Keratinocyte (primary cell): ENCODE results near the gene MPPE1. TPM values are rescaled to one million over a fixed set of nuclear protein-coding genes. Genes with fewer than 3 reads are reported as not detected.

Experiments
- DNase-seq: peaks from one replicate; pipeline ENCODE4 v3.0.0-alpha.2; 2011; ENCODE audit warnings: low read depth, missing footprints, low spot score
- FAIRE-seq: peaks from 2 replicates; lab custom pipeline; 2011; peaks lifted over from hg19 to GRCh38; lab: Jason Lieb, UNC
- H2AFZ ChIP-seq: 2 replicates; pipeline ENCODE4 v1.6.0; 2012; ENCODE audit warnings: low read length, control low read depth, inconsistent platforms; ENCODE audit not compliant: control insufficient read depth
- H3K27ac ChIP-seq: 2 replicates; pipeline ENCODE4 v1.5.1; 2011; ENCODE audit warnings: low read length; ENCODE audit not compliant: control insufficient read depth, insufficient read depth
- H3K27me3 ChIP-seq: 3 replicates; pipeline ENCODE4 v1.6.0; 2011; ENCODE audit warnings: low read length; ENCODE audit not compliant: control insufficient read depth, insufficient read depth; ENCODE audit errors: extremely low read depth
- H3K36me3 ChIP-seq, 2 experiments: 2 replicates in 1 of 2; 3 replicates in 1 of 2; pipeline ENCODE4 v1.5.1; 2011; ENCODE audit warnings: low read length in 2 of 2, mild to moderate bottlenecking in 1 of 2; ENCODE audit not compliant: control insufficient read depth in 2 of 2, insufficient read depth in 2 of 2; ENCODE audit errors: extremely low read depth in 1 of 2
- H3K4me1 ChIP-seq: 3 replicates; pipeline ENCODE4 v1.5.1; 2011; ENCODE audit warnings: low read length; ENCODE audit not compliant: control insufficient read depth, insufficient read depth; ENCODE audit errors: extremely low read depth
- H3K4me2 ChIP-seq: 3 replicates; pipeline ENCODE4 v1.6.0; 2011; ENCODE audit warnings: low read depth, low read length; ENCODE audit not compliant: control insufficient read depth, insufficient read depth; ENCODE audit errors: extremely low read depth
- H3K4me3 ChIP-seq, 3 experiments: fragments of 200-600 bp in 1 of 3; sonication (generic) in 1 of 3; 2 replicates in 2 of 3; 3 replicates in 1 of 3; pipeline ENCODE4 v1.5.1; 2011 to 2016; ENCODE audit warnings: low read length in 3 of 3, mild to moderate bottlenecking in 3 of 3, control low read depth in 2 of 3, inconsistent platforms in 1 of 3, low read depth in 1 of 3, mixed read lengths in 1 of 3, mixed run types in 1 of 3, moderate library complexity in 1 of 3; ENCODE audit not compliant: control insufficient read depth in 2 of 3, insufficient read depth in 2 of 3; ENCODE audit errors: extremely low read depth in 1 of 3
- H3K79me2 ChIP-seq: 2 replicates; pipeline ENCODE4 v1.6.0; 2012; ENCODE audit warnings: low read length; ENCODE audit not compliant: control insufficient read depth, insufficient read depth
- H3K9ac ChIP-seq: 3 replicates; pipeline ENCODE4 v1.6.0; 2011; ENCODE audit warnings: low read length; ENCODE audit not compliant: control insufficient read depth, insufficient read depth; ENCODE audit errors: extremely low read depth
- H3K9me1 ChIP-seq: 3 replicates; pipeline ENCODE4 v1.6.0; 2011; ENCODE audit warnings: low read length; ENCODE audit not compliant: control insufficient read depth, insufficient read depth; ENCODE audit errors: extremely low read depth
- H3K9me3 ChIP-seq: 2 replicates; pipeline ENCODE4 v1.5.1; 2012; ENCODE audit warnings: low read depth, low read length; ENCODE audit not compliant: control insufficient read depth
- H4K20me1 ChIP-seq: 3 replicates; pipeline ENCODE4 v1.6.0; 2011; ENCODE audit warnings: low read length; ENCODE audit not compliant: control insufficient read depth, insufficient read depth; ENCODE audit errors: extremely low read depth
- CTCF ChIP-seq, 3 experiments: IDR thresholded peaks in 1 of 3; conservative IDR thresholded peaks in 1 of 3; optimal IDR thresholded peaks in 1 of 3; 2 replicates in 2 of 3; 3 replicates in 1 of 3; pipeline versions ENCODE3 to v1.5.1; 2011; ENCODE audit warnings: low read length in 3 of 3, mild to moderate bottlenecking in 3 of 3, moderate library complexity in 2 of 3, control low read depth in 1 of 3, inconsistent platforms in 1 of 3; ENCODE audit not compliant: insufficient read depth in 2 of 3; ENCODE audit errors: extremely low read depth in 1 of 3
- EZH2 ChIP-seq: IDR thresholded peaks from one replicate; pipeline ENCODE4 v1.6.1; 2012; ENCODE audit warnings: inconsistent platforms, mild to moderate bottlenecking, low read length, moderate library complexity
- dilution Hi-C: fragments of 300-500 bp; cut with MboI; formaldehyde crosslinking; loops from one replicate; pipeline ENCODE4 v1.7.0; 2020; ENCODE audit warnings: low sequenced_read_pairs; ENCODE audit not compliant: extremely low pct_ligation_motif_present
- polyA plus RNA-seq, 5 experiments: library from polyadenylated mRNA; depleted of rRNA in 3 of 5; stranded (reverse) in 3 of 5; stranded (forward) in 1 of 5; unstranded in 1 of 5; fragments of >200 nt; gene quantifications; 1 replicate in 1 of 5; 2 replicates in 3 of 5; 3 replicates in 1 of 5; pipeline versions ENCODE4 v1.2.1 to v1.2.3, GENCODE V29; 2011 to 2012; ENCODE audit warnings: missing spikeins in 2 of 5, low read depth in 1 of 5, low replicate concordance in 1 of 5

MPPE1 gene
- polyA plus RNA-seq, 1 donor (not counting 4 experiments of a cell fraction or from before 2014, with no cell fraction given), result 21.0 TPM

GRCh38 chr18:11859903-11860407, 48.2 kb downstream of the MPPE1 start:
- H4K20me1 ChIP-seq, result no peaks in the 10 kb centered on the region
- H3K27ac ChIP-seq, result peak overlapping the region; percentile 96
- peaks cover 42% of the 10 kb centered on the region for H3K4me1 ChIP-seq
- peaks cover 3% of the 10 kb centered on the region for H3K79me2 ChIP-seq
- H3K27me3 ChIP-seq, result no peaks in the 10 kb centered on the region
- TF ChIP-seq EZH2 (no peak), CTCF (optimal IDR thresholded peaks at IDR 0.05 in 1 of 3, IDR thresholded peaks at IDR 0.05 in 1 of 3, conservative IDR thresholded peaks at IDR 0.05 in 1 of 3; ENCODE audit: extremely low read depth in 1 of 3, insufficient read depth in 2 of 3, low read length in 3 of 3) (peak; percentile 34 to 38 (median 34))
- peak overlapping the region in 1 of 3 experiments; percentile 53 for H3K4me3 ChIP-seq
- peak overlapping the region; percentile 81 for H3K4me2 ChIP-seq
- peak overlapping the region; percentile 16 for H2AFZ ChIP-seq
- DNase-seq, result peak; percentile 99
- H3K9ac ChIP-seq, result peak overlapping the region; percentile 69
- H3K9me3 ChIP-seq, result no peaks in the 10 kb centered on the region
- H3K9me1 ChIP-seq, result no peaks in the 10 kb centered on the region
- FAIRE-seq, result peak; percentile 98
- dilution Hi-C loops, result no loop called here
- peaks cover 0 to 3% of the 10 kb centered on the region in 2 experiments for H3K36me3 ChIP-seq

- no peaks in the 10 kb centered on the region for H3K27me3 ChIP-seq
- peaks cover 42% of the 10 kb centered on the region for H3K4me1 ChIP-seq
- TF ChIP-seq CTCF (optimal IDR thresholded peaks at IDR 0.05 in 1 of 3, IDR thresholded peaks at IDR 0.05 in 1 of 3, conservative IDR thresholded peaks at IDR 0.05 in 1 of 3; ENCODE audit: extremely low read depth in 1 of 3, insufficient read depth in 2 of 3, low read length in 3 of 3) (peak in 1 of 3 experiments; percentile 5), EZH2 (no peak)
- DNase-seq (peak; percentile 70), FAIRE-seq (no peak)
- H2AFZ ChIP-seq, result no peak overlapping the region
- no peaks in the 10 kb centered on the region for H3K9me3 ChIP-seq
- peak overlapping the region; percentile 81 for H3K4me2 ChIP-seq
- peaks cover 1 to 3% of the 10 kb centered on the region in 2 experiments for H3K36me3 ChIP-seq
- peaks cover 7% of the 10 kb centered on the region for H3K79me2 ChIP-seq
- H4K20me1 ChIP-seq, result no peaks in the 10 kb centered on the region
- H3K9ac ChIP-seq, result peak overlapping the region; percentile 69
- dilution Hi-C loops, result no loop called here
- no peaks in the 10 kb centered on the region for H3K9me1 ChIP-seq
- H3K4me3 ChIP-seq, result peak overlapping the region in 2 of 3 experiments; percentile 53 to 62
- peak overlapping the region; percentile 96 for H3K27ac ChIP-seq
Observed at GRCh38 chr18:11859282-11859830, 48.8 kb downstream of the MPPE1 start.
